Gastroesophageal sphincter (tissue), 2 donors: ENCODE results near the gene CSNK2A2.

Source experiments
- EP300 ChIP-seq: sonication (generic); formaldehyde crosslinking; IDR thresholded peaks from one replicate; pipeline ENCODE4 v1.6.1; 2017; ENCODE audit warnings: antibody characterized with exemption, mild to moderate bottlenecking
- POLR2A ChIP-seq, 2 donors: fragments of 450-650 bp; IDR thresholded peaks; one replicate each; pipeline ENCODE4 v1.6.1; 2017; ENCODE audit warnings: antibody characterized with exemption in 2 of 2, mild to moderate bottlenecking in 2 of 2, moderate library complexity in 1 of 2

- TF ChIP-seq EP300 (no peak), POLR2A (IDR thresholded peaks at IDR 0.05) (no peak)
These were observed 13.9 kb upstream of the CSNK2A2 start for GRCh38 chr16:58211846-58212245.
